Esophagus muscularis mucosa (tissue), 4 donors: ENCODE results near the gene STK10. TPM values are rescaled to one million over a fixed set of nuclear protein-coding genes. Genes with fewer than 3 reads are reported as not detected.
A peak's percentile ranks its signal among the peaks of the same experiment; 100 is the strongest.

ENCODE experiments used
- DNase-seq: peaks from one replicate; pipeline ENCODE4 v3.0.0-alpha.2; 2017; ENCODE audit errors: extremely low spot score
- H3K27ac ChIP-seq, 4 donors: fragments of 200-600 bp; sonication (generic); replicated peaks in 1 of 4; 1 replicate in 3 of 4; 2 replicates in 1 of 4; pipeline ENCODE4 v1.5.1; 2016 to 2019; ENCODE audit warnings: mild to moderate bottlenecking in 1 of 4
- H3K27me3 ChIP-seq, 4 donors: fragments of 200-600 bp; sonication (generic); one replicate each; pipeline versions ENCODE4 v1.5.1 to v1.6.0; 2016 to 2019
- H3K36me3 ChIP-seq, 4 donors: fragments of 200-600 bp; sonication (generic); one replicate each; pipeline ENCODE4 v1.5.1; 2016 to 2019
- H3K4me1 ChIP-seq, 4 donors: fragments of 200-600 bp; sonication (generic); one replicate each; pipeline ENCODE4 v1.5.1; 2016 to 2019
- H3K4me3 ChIP-seq, 4 donors: fragments of 200-600 bp; sonication (generic); 1 replicate in 2 of 4; 2 replicates in 2 of 4; pipeline ENCODE4 v1.5.1; 2016 to 2019; ENCODE audit warnings: mild to moderate bottlenecking in 4 of 4, moderate library complexity in 1 of 4
- H3K9me3 ChIP-seq, 4 donors: fragments of 200-600 bp; sonication (generic); 1 replicate in 3 of 4; 2 replicates in 1 of 4; pipeline ENCODE4 v1.5.1; 2016 to 2019
- CTCF ChIP-seq, 3 experiments: fragments of 200-600 bp in 2 of 3; fragments of 450-650 bp in 1 of 3; sonication (generic) in 2 of 3; IDR thresholded peaks; one replicate each; pipeline ENCODE4 v1.5.1; 2017 to 2019; ENCODE audit warnings: antibody characterized with exemption in 3 of 3, mild to moderate bottlenecking in 2 of 3, moderate library complexity in 1 of 3
- EP300 ChIP-seq: sonication (generic); formaldehyde crosslinking; IDR thresholded peaks from one replicate; pipeline ENCODE4 v1.6.1; 2017; ENCODE audit warnings: antibody characterized with exemption
- POLR2A ChIP-seq: fragments of 450-650 bp; IDR thresholded peaks from one replicate; pipeline ENCODE4 v1.6.1; 2017; ENCODE audit warnings: antibody characterized with exemption, moderate library complexity, mild to moderate bottlenecking, low read depth
- POLR2AphosphoS5 ChIP-seq, 2 donors: sonication (generic); formaldehyde crosslinking; IDR thresholded peaks; one replicate each; pipeline ENCODE4 v1.6.1; 2017; ENCODE audit warnings: antibody characterized with exemption in 2 of 2
- WGBS: methylation state at CpG from one replicate; pipeline ENCODE4 v1.1.5; 2018; 5-methylcytosine and 5-hydroxymethylcytosine counted together
- intact Hi-C: fragments of 100-400 bp; cut with DNase I; formaldehyde crosslinking; loops from one replicate; pipeline ENCODE4 v1.15.1; 2023
- total RNA-seq, 4 donors: library from RNA; depleted of rRNA; stranded (reverse); fragments of >200 nt; gene quantifications; one replicate each; pipeline versions ENCODE4 v1.1.0 to v1.2.1, GENCODE V29; 2016

The STK10 gene
- total RNA-seq, 4 donors from 2014 or later = 18.8 to 21.8 (median 19.4) TPM

GRCh38 chr5:172147857-172148256 lies 40.2 kb downstream of the STK10 start:
- H3K27me3 ChIP-seq = no peaks in the 10 kb centered on the region
- 89% methylated on average over 8 of the region's 10 CpGs for WGBS
- no peak overlapping the region for H3K4me3 ChIP-seq
- TF ChIP-seq CTCF (IDR thresholded peaks at IDR 0.05) (no peak), EP300 (no peak), POLR2A (no peak), POLR2AphosphoS5 (IDR thresholded peaks at IDR 0.05) (no peak)
- peaks cover 17 to 45% (median 34%) of the 10 kb centered on the region in 4 donors for H3K4me1 ChIP-seq
- peaks cover 0 to 15% (median 12%) of the 10 kb centered on the region in 4 donors for H3K36me3 ChIP-seq
- no peak for DNase-seq
- H3K9me3 ChIP-seq = no peaks in the 10 kb centered on the region
- intact Hi-C loops = no loop called here
- H3K27ac ChIP-seq = no peak overlapping the region

- WGBS = 93% methylated on average over 9 of the region's 9 CpGs
- no peaks in the 10 kb centered on the region for H3K9me3 ChIP-seq
- DNase-seq = no peak
- TF ChIP-seq POLR2AphosphoS5 (IDR thresholded peaks at IDR 0.05) = no peak
- TF ChIP-seq POLR2A = no peak
- TF ChIP-seq EP300 = no peak
- no peak for TF ChIP-seq CTCF (IDR thresholded peaks at IDR 0.05)
- H3K4me1 ChIP-seq = peaks cover 17 to 45% (median 35%) of the 10 kb centered on the region in 4 donors
- H3K27ac ChIP-seq = no peak overlapping the region
- no peaks in the 10 kb centered on the region for H3K27me3 ChIP-seq
- H3K4me3 ChIP-seq = no peak overlapping the region
- intact Hi-C loops = no loop called here
- H3K36me3 ChIP-seq = peaks cover 0 to 15% (median 8%) of the 10 kb centered on the region in 4 donors
Observed at GRCh38 chr5:172146748-172147092, 41.3 kb downstream of the STK10 start.

- H3K36me3 ChIP-seq = peaks cover 0 to 15% (median 6%) of the 10 kb centered on the region in 4 donors
- H3K27ac ChIP-seq = no peak overlapping the region
- no peak for DNase-seq
- TF ChIP-seq POLR2AphosphoS5 (IDR thresholded peaks at IDR 0.05) = no peak
- TF ChIP-seq CTCF (IDR thresholded peaks at IDR 0.05) = no peak
- TF ChIP-seq EP300 = no peak
- no peak for TF ChIP-seq POLR2A
- no peaks in the 10 kb centered on the region for H3K27me3 ChIP-seq
- intact Hi-C loops = no loop called here
- no peak overlapping the region for H3K4me3 ChIP-seq
- WGBS = 84% methylated on average over 20 of the region's 21 CpGs
- peaks cover 17 to 44% (median 33%) of the 10 kb centered on the region in 4 donors for H3K4me1 ChIP-seq
- no peaks in the 10 kb centered on the region for H3K9me3 ChIP-seq
Observed at GRCh38 chr5:172145870-172146747, 41.9 kb downstream of the STK10 start.

GRCh38 chr5:172144931-172145869 lies 42.8 kb downstream of the STK10 start:
- WGBS = 94% methylated on average over 11 of the region's 15 CpGs
- peaks cover 0 to 15% (median 6%) of the 10 kb centered on the region in 4 donors for H3K36me3 ChIP-seq
- no peaks in the 10 kb centered on the region for H3K9me3 ChIP-seq
- no peak overlapping the region for H3K4me3 ChIP-seq
- peaks cover 16 to 44% (median 25%) of the 10 kb centered on the region in 4 donors for H3K4me1 ChIP-seq
- intact Hi-C loops = no loop called here
- no peak for TF ChIP-seq CTCF (IDR thresholded peaks at IDR 0.05)
- peak overlapping the region in 2 of 4 donors; percentile 0 to 35 for H3K27ac ChIP-seq
- DNase-seq = no peak
- H3K27me3 ChIP-seq = no peaks in the 10 kb centered on the region
